NCI-H187 treated with DMSO at 0.1 percent for 48 hours (cell line): ENCODE results near the gene LRP1B.

ENCODE experiments used
- DNase-seq: peaks from one replicate; lab custom pipeline; 2025; lab: John Stamatoyannopoulos, UW

The LRP1B gene

DNA sequence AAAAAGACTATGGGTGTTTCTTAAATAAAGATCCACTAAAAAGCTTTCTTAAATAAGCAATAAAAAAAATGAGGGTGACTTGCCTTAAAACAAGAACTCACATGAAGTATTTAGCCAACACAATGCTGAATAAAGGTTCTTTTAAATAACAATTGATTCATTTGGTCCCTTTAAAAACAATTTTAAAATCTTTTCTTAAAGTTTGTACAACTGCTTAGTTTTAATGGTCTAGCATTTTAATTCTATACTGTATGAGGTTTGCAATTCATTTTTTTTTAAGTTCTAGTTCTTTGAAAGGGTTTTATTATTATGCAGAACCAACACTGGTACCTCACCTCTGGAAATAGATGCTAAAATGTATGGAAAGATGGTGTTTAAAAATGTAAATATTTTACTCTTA is 1017.5 kb downstream of the LRP1B start:
- DNase-seq: no peak

DNA sequence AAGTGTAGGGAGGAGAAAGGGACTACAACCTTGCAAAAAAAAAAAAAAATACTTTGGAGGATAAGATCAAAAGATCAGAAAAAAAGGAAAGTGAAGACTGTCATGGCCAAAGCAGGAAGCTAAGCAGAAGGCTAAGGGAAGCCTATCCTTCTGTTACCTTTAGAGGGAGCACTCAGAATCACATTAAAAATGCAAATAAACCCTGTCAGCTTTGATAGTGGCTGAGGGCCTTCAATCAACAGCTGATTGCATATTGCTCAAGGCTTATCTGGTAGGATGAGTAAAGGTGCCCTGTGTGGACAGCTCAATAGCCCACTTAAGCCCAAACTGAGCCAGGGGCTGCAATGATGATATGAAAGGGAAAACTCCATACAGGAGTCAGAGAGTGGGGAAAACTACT is 1021.2 kb downstream of the LRP1B start:
- DNase-seq: no peak

DNA sequence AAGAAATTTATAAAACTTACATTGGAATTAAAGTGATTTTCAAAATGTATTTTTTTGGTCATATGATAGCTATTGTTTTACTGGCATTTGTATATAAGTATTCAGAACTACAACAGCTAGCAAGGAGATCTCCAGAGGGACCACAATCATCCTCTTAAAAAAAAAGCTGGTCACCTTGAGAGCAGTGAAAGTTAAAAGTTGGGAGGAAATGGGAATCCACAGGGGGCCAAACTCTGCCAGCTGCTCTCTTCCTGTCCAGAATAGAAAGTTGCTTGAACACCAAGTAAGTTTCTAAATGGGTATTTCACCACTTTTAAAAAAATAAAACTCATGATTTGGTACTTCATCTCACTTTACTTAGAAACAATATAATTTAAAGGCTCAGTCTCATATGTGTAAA is 1025.1 kb downstream of the LRP1B start:
- no peak for DNase-seq

DNA sequence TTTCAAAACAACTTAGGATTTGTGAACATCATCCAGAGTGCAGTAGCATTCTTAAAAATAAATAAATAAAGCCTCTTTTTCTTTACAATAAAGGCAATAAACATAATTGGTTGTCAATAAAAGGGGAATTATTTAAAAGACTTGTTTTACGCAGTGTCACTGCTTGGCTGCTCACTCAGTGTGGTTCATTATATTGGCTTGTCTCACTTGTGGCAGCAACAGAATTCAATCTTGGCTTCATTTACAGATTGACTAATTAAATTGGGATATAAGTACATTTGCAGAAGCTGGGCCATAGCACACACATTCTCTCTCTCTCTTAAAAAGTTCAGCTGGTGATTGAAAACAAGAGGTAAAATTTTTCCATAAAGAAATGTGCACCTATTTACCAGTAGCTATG is 1027.6 kb downstream of the LRP1B start:
- no peak for DNase-seq

DNA sequence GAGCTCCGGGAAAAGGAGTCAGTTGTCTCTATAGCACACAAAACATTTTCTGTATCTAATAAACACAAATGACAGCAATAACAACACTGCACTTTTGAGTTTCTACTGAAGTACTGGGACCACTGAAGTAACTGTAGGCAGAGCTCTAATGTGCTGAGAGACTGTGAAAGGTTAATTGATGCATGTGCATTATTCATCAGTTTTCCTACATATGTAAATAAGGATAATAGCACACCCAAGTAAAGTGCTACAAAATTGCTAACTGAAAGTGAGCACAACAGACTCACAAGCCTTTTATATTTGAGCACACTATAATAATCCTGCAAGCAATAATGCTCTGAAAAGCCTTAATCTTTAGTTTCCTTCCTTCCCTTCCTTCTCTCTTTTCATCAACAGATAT is 1051.6 kb downstream of the LRP1B start:
- no peak for DNase-seq

DNA sequence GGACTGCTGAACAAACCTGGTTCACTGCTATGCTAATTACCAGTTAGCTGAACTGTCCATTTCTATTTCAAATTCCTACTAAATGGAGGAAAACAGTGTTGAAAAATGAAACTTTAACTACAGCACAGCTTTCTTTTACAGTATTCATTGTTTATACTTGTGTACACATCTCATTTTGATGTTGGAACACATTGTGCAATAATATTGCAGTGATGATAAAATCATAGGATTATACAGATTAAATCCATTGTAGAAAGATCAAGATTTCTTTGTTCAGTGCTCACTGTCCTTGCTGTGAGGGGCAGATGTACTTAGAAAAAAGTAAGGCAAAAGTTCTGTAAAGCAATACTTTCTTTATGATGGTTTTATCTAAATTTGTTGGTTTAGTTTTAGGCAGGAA is 1055.1 kb downstream of the LRP1B start:
- no peak for DNase-seq

DNA sequence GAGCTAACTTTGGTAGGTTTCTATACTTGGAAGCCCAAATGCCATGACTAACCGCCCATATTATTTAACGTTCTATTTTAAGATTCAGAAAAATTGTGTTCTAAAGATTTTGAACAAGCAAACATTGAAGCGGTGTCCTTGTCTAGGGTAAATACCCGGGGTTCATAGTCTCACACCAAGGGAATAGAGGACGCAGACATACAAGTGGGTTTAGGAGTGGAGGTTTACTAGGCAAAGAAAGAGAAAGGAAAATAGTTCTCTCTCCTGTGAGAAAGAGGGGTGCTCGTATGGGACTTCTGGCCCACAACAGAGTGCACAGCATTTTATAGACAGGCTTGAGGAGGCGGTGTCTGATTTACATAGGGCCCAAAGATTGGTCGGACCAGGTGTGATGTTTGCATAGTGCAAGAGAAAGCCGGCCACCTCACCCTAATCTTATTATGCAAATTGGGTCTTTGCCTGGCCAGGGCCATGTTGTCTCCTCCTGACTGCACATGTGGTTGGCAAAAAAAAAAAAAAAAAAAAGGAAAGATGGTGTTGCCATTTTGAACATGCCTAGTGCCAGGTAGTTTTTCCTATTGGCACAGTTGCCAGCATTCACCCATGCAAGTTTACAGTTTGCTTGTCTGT is 1062.6 kb downstream of the LRP1B start:
- no peak for DNase-seq

DNA sequence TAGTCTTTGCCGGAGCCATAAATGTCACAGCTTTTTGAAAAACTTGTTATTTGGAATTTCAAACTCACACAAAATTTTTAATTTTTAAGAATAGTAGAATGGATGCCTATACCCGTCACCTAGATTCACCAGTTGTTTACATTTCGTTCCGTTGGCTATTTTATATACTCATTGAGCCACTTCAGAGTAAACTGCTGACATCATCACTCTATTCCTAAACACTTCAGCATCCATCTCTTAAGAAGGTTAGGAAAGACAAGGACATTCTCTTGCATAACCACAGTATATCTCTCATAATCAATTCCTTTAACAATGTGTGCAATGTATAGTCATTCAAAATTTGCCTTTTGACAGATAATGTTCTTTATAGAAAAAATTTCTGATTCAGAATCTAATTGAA is 1065.8 kb downstream of the LRP1B start:
- no peak for DNase-seq

DNA sequence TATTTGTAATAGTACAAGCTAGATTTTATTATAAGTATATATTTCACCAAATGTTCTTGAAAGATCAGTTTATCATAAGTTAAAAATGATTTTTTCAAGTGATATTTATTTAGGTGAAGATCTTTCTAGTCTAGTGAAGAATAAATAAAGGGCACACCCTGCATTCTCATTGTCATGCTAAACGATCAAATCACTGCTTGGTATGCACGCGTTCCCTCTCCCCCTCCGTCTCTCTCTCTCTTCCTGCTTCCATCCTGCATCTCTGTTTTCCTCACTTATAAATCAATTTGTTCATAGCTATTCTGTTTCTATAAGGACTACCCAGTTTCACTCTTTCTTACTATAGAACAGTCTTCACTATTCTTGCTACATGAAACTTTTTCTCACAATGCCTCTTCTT is 1067.4 kb downstream of the LRP1B start:
- DNase-seq: no peak

DNA sequence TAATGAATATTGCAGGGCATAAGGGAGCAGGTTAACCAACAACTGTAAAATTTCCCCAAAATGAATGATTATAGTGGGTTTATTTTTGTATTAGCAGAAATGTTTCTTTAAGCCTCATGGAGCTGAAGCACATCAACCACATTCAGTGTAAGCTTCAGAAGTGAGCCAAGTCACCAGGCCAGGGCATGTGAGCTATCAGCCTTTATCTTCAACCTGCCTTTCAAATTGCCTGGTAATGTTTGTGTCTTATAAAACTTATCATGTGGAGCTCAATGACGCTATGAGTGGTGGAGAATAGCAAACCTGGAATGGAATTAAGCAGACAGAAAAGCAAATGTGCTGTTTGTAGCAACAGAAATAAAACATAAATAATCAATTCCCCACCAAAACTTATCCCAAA is 1068.4 kb downstream of the LRP1B start:
- DNase-seq: no peak

DNA sequence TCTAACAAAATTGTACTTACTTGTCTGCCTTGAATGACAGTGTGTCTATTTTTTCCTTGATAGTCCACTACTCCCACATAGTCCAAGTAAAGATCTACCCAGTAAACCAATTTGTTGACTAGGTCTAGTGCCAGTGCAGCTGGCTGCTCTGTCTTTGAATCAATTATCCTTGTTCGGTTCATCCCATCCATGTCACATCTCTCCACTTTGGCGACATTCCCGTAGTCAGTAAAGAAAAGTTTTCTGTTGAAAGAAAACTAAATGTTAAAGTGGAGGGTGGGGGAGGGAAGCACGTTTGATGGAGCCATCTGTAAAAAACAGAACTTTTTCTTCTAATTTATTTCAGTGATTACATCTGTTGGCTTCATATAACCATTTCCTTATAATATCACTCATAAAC is 1068.8 kb downstream of the LRP1B start:
- no peak for DNase-seq

DNA sequence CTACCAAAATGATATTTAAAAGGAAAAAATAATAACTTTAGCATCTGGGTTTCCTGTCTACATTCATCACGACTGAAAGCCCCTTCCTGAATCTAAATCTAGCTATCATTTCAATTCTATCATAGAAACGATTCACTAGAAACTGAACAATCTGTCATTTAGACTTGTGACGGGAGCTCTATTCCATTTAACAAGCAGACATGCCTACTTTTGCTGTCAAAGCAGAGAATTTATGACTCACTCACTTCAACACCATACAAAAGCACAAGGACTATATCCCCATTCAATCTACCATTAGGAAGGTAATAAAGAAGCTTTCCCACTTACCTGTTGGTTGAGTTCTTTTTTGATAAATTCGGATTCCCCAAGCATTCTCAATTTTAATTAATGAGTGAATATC is 1072.3 kb downstream of the LRP1B start:
- DNase-seq: no peak

DNA sequence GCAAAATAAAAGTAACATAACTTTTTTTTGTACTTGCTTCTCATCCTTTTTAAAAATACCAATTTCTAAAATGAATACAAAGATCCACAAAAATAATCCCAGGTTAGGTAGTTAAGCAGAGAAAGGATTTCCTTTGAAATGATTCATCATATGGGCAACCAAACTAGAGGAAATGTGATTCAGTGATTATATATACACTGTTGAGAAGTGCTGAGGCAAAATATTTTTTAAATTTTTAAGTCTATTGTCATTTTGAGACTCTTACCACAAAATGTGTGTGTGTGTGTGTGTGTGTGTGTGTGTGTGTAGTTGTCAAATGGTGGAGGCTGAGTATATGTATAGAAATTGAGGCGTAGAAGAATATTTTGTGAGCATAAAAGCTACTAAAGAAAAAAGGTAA is 1075.3 kb downstream of the LRP1B start:
- no peak for DNase-seq

DNA sequence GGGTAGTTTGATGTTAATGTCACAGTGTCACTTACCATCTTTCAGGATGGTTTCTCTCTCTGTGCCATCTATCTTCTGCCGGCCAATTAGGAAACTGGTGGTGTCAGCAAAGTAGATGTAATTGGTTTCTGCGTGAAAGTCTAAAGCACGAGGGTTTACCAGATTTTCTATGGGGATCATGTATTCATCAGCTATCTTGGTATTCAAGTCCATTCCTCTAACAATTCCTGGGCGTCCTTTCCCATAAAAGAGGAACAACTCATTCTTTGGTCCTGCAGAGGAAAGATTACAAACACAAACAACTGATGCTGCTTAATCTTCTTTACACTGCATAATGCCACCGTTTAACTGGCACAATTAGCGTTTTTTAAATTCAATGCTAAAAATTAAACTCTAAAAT is 1081.9 kb downstream of the LRP1B start:
- no peak for DNase-seq

DNA sequence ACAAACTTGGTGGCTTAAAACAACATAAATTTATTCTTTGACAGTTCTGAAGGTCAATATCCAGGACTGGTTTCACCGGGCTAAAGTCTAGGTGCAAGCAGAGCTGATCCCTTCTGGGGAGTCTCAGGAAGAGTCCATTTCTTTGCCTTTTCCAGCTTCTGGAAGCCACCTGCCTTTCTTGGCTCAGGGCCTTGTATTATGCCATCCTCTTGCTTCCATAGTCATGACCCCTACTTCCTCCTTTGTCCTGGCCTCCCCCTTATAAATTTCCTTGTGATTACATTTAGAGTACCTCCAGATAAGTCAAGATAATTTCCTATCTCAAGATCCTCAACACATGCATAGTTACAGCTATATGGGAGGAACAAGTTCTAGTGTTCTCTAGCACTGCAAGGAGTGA is 1089.5 kb downstream of the LRP1B start:
- DNase-seq: no peak

DNA sequence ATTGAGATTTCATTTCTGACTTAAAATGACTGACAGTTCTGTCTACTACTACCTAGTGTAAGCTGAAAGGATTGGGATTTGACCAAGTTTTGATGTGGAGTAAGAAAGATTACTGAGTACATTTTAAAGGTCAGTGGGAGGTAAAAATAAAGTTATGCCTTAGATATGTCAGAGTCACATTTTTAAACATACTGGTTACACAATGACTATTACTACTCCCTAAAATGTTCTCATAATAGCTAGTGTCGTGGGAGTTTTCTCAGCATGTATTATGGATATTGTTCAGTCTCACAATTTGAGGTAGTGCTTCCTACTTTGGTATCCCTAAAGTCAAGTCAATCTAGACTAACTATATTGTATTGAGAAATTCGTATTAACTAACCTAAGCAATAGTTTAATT is 1092.5 kb downstream of the LRP1B start:
- no peak for DNase-seq

DNA sequence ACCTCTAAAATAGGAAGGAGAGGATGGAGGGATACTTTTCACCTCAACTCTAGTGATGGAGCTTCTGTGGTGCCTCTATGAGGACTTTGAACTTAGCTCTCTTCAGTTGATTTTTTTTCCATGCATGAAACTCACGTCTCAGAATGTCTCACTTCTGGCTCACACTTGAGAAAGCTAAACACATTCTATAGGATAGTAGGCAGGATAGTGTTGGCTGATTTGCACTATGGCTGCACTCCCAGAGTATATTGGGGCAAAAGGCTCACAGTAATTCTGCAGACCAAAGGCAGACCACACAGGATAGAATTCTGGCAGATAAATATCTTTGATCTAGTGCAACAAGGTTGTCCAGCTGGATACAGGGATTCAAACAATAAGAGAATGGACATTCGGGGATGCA is 1093.5 kb downstream of the LRP1B start:
- no peak for DNase-seq

DNA sequence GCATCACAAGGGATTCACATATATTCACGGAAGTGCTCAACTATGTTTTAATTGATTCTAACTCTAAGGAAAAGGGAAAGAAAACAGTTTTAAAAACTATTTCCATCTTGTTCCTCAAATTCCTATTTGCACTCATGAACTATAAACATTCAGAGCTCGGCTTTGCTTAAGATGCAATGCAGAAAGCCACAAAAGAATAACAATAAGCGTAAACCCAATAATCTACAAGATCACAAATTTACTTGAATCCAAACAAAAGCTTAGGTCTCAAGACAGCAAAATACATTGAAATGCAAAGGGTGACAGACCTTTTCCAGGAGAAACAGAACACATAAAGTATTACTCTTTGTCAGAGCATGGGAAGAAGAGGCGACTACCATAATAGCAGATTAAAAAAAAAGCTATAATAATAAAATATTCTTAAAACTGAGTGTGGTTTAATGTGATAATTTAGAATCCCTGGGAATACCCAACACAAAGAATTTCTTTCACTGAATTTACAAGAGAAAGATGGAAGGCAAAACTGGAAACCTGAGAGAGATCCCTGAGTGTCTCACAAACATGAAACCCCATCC is 1094.9 kb downstream of the LRP1B start:
- DNase-seq: no peak

DNA sequence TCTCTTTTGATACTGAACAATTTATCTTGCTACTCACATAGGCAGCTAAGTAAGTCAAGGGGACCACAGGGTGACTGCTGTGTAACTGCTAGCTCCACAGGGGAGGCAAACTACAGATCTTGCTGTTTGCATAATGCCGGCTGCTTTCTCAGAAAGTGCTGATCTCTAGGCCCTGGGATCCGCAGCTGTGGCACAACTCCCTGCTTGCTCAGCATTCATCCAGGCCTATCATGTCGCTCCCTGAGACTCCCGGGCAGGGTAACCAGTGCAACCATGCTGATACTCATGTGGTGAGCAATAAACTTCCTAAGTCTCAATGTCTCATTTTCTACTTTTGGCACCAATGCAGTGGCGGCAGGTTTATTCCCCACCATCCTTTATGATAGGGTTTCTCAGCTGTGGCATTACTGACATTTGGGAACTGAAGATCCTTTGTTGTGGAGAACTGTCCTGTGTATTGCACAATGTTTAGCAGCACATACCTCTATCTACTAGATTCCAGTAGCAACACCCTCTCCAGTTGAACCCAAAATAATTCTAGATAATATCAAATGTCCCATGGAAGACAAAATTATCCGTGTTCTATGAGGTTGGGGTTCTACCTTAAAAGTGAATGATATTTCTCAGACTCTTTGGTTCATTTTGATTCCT is 1101.3 kb downstream of the LRP1B start:
- no peak for DNase-seq

DNA sequence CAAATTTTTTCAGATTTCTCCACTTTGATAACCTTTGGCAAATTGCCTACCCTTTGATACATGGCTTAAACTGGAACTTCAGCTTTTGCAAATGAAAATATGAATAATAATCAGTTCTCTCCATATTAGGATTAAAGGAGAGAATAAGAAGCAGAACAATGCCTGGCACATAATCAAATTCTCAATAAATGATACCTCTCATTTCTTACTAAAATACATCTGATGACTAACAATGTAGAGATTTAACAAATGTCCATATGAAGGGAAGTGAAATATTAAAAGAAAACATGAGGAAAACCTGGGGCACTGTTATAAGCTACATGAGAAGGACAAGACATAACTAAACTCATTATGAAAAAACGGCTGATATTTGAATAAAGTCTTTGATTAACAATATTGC is 1103.6 kb downstream of the LRP1B start:
- DNase-seq: no peak

DNA sequence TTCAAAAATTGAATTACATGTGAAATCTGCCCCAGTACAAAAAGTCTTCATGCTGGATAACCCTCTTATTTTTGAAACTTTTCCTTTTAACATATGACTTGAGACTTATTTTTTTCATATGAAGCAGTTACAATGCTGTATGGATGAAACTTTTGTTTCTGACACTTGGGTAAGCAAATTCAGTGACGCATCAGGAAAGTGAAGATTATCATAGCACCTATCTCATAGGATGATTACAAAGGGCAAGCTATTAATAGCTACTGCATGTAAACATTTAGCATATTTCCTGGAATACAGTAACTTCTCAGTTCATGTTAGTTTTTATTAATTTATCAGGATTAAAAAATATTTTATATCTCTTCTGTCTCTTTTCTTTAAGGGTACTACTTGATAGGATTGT is 1109.2 kb downstream of the LRP1B start:
- DNase-seq: no peak

DNA sequence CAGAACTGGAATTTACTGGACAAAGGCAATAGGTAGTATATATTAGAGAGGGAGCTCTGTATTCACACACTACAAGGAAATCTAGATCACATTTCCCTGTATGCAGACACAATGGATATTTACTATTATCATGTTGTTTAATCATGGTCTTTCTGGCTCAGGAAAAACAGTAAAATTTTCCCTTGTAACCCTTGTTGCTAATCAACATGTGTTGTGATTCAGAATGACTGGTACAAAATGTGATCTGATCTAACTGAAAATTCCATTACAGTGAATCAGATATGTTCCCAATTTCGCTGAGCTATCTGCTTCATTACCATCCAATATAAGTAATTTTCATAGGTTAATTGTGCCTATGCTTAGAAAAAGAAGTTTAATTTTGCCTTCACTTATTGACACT is 1109.7 kb downstream of the LRP1B start:
- DNase-seq: no peak

DNA sequence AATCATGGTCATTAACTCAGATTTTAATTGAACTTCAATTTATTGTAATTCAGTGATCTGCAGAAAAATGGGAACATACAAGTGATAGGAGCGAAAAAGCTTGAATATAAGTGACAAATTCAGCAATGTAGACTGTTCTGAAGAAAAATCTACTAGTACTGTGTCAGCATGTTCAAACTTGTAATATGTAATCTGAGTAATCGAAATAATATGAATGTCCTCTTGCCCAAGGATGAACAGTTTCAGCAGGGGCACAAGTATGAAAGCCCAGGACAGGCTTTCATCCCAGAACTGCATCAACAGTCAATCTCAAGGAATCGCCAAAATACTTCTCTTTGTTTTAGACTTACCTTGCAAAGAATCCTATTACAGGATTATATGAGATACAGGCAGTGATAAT is 1110.5 kb downstream of the LRP1B start:
- no peak for DNase-seq
